Neuronal stem cell (in vitro differentiated cells): ENCODE results near the gene CPNE9.
A peak's percentile ranks its signal among the peaks of the same experiment; 100 is the strongest.

Source experiments
- DNase-seq: peaks from one replicate; pipeline ENCODE4 v3.0.0-alpha.2; 2013; ENCODE audit warnings: low spot score
- H2AFZ ChIP-seq: one replicate; pipeline ENCODE4 v1.6.1; 2013; ENCODE audit warnings: mild to moderate bottlenecking, low read length, inconsistent platforms
- H2AK5ac ChIP-seq: 2 replicates; pipeline ENCODE4 v1.6.1; 2013; ENCODE audit warnings: low read depth, mild to moderate bottlenecking, inconsistent platforms, low read length, moderate library complexity, mixed read lengths
- H2BK120ac ChIP-seq: 2 replicates; pipeline ENCODE4 v1.6.1; 2013; ENCODE audit warnings: low read depth, mild to moderate bottlenecking, inconsistent platforms, low read length, moderate library complexity, mixed read lengths
- H2BK12ac ChIP-seq: one replicate; pipeline ENCODE4 v1.6.1; 2013; ENCODE audit warnings: low read length, inconsistent platforms
- H2BK15ac ChIP-seq: 2 replicates; pipeline ENCODE4 v1.6.1; 2013; ENCODE audit warnings: mild to moderate bottlenecking, low read length, inconsistent platforms, mixed read lengths
- H2BK5ac ChIP-seq: one replicate; pipeline ENCODE4 v1.6.1; 2013; ENCODE audit warnings: inconsistent platforms, mild to moderate bottlenecking, low read length, moderate library complexity
- H3K14ac ChIP-seq: one replicate; pipeline ENCODE4 v1.6.1; 2013; ENCODE audit warnings: low read length, inconsistent platforms
- H3K18ac ChIP-seq: 2 replicates; pipeline ENCODE4 v1.6.1; 2013; ENCODE audit warnings: low read length, inconsistent platforms
- H3K23ac ChIP-seq: 2 replicates; pipeline ENCODE4 v1.6.1; 2013; ENCODE audit warnings: low read depth, mild to moderate bottlenecking, mixed read lengths, low read length, inconsistent platforms; ENCODE audit not compliant: poor library complexity
- H3K27ac ChIP-seq: replicated peaks from 3 replicates; pipeline ENCODE4 v1.5.1; 2013; ENCODE audit warnings: low read length, inconsistent platforms
- H3K27me3 ChIP-seq, 3 experiments: 2 replicates each; pipeline ENCODE4 v1.6.1; 2013; ENCODE audit warnings: low read length in 3 of 3, mild to moderate bottlenecking in 2 of 3, inconsistent platforms in 1 of 3, low read depth in 1 of 3, mixed read lengths in 1 of 3, moderate library complexity in 1 of 3; ENCODE audit not compliant: control insufficient read depth in 3 of 3, insufficient read depth in 3 of 3
- H3K36me3 ChIP-seq, 2 donors: replicated peaks in 1 of 2; 2 replicates each; pipeline ENCODE4 v1.6.1; 2013; ENCODE audit warnings: low read length in 2 of 2; ENCODE audit not compliant: control insufficient read depth in 2 of 2, insufficient read depth in 2 of 2
- H3K4ac ChIP-seq: 2 replicates; pipeline ENCODE4 v1.6.1; 2013; ENCODE audit warnings: inconsistent platforms, mild to moderate bottlenecking, low read length, moderate library complexity
- H3K4me1 ChIP-seq, 2 donors: 1 replicate in 1 of 2; 2 replicates in 1 of 2; pipeline ENCODE4 v1.6.1; 2013; ENCODE audit warnings: low read length in 2 of 2, low read depth in 1 of 2; ENCODE audit not compliant: control insufficient read depth in 2 of 2, insufficient read depth in 1 of 2
- H3K4me2 ChIP-seq: one replicate; pipeline ENCODE4 v1.6.1; 2013; ENCODE audit warnings: mild to moderate bottlenecking, low read length, inconsistent platforms; ENCODE audit not compliant: insufficient read depth, poor library complexity, severe bottlenecking
- H3K4me3 ChIP-seq, 2 donors: 2 replicates each; pipeline ENCODE4 v1.5.1; 2013; ENCODE audit warnings: low read length in 2 of 2, mild to moderate bottlenecking in 2 of 2, inconsistent platforms in 1 of 2, moderate library complexity in 1 of 2
- H3K79me1 ChIP-seq: one replicate; pipeline ENCODE4 v1.6.1; 2013; ENCODE audit warnings: low read depth, mild to moderate bottlenecking, inconsistent platforms, low read length, moderate library complexity
- H3K9ac ChIP-seq: one replicate; pipeline ENCODE4 v1.6.1; 2013; ENCODE audit warnings: mild to moderate bottlenecking, low read depth, low read length, inconsistent platforms; ENCODE audit not compliant: poor library complexity
- H3K9me3 ChIP-seq, 2 donors: replicated peaks in 1 of 2; 2 replicates each; pipeline versions ENCODE3 to v1.6.1; 2013; ENCODE audit warnings: low read length in 2 of 2, mild to moderate bottlenecking in 2 of 2, inconsistent platforms in 1 of 2, low read depth in 1 of 2, mixed read lengths in 1 of 2, moderate library complexity in 1 of 2; ENCODE audit not compliant: control insufficient read depth in 2 of 2, insufficient read depth in 1 of 2
- H4K8ac ChIP-seq: one replicate; pipeline ENCODE4 v1.6.1; 2013; ENCODE audit warnings: low read depth, mild to moderate bottlenecking, inconsistent platforms, low read length, moderate library complexity
- H4K91ac ChIP-seq: one replicate; pipeline ENCODE4 v1.6.1; 2013; ENCODE audit warnings: low read length, low read depth, mild to moderate bottlenecking, inconsistent platforms; ENCODE audit not compliant: poor library complexity
- WGBS, 2 donors: extraction: QIAGEN DNeasy Blood & Tissue Kit; methylation state at CpG; one replicate each; pipeline ENCODE4 v1.1.7; 2013; ENCODE audit warnings: missing lambda C conversion rate in 2 of 2, mixed read lengths in 1 of 2; ENCODE audit not compliant: insufficient read length in 2 of 2, insufficient replicate concordance in 1 of 2; ENCODE audit errors: extremely low coverage in 2 of 2; 5-methylcytosine and 5-hydroxymethylcytosine counted together

CPNE9 gene

DNA sequence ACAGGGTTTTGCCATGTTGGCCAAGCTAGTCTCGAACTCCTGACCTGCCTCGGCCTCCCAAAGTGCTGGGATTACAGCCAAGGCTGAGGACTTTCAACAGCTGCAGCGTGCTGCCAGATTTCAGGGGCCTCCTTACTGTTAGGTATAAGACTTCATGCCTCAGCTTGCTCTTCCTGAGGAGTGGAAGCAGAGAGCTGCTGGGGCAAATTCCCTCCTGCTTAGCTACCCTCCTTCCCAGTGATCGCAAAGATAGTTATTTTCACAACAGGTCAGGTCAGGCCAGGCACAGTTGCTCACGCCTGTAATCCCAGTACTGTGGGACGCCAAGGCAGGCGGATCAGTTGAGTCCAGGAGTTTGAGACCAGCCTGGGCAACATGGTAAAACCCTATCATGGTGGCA, 2.6 kb upstream of the CPNE9 start:
- no peak overlapping the region for H2BK12ac ChIP-seq
- DNase-seq = no peak
- WGBS, 2 donors = no CpG with 5 or more reads among the region's 7 CpGs
- peaks cover 10 to 37% of the 10 kb centered on the region in 2 donors for H3K36me3 ChIP-seq
- H3K4me3 ChIP-seq = no peak overlapping the region
- no peak overlapping the region for H3K4ac ChIP-seq
- no peak overlapping the region for H2AFZ ChIP-seq
- no peak overlapping the region for H4K8ac ChIP-seq
- peaks cover 0 to 20% (median 12%) of the 10 kb centered on the region in 3 experiments for H3K27me3 ChIP-seq
- H3K4me2 ChIP-seq = no peak overlapping the region
- no peaks in the 10 kb centered on the region for H3K79me1 ChIP-seq
- no peak overlapping the region for H3K18ac ChIP-seq
- H2AK5ac ChIP-seq = no peak overlapping the region
- H3K14ac ChIP-seq = no peak overlapping the region
- H3K23ac ChIP-seq = no peak overlapping the region
- no peak overlapping the region for H4K91ac ChIP-seq
- no peak overlapping the region for H2BK120ac ChIP-seq
- no peak overlapping the region for H2BK5ac ChIP-seq
- H3K27ac ChIP-seq = no peak overlapping the region
- peaks cover 5 to 6% of the 10 kb centered on the region in 2 donors for H3K4me1 ChIP-seq
- H3K9me3 ChIP-seq = no peaks in the 10 kb centered on the region
- H2BK15ac ChIP-seq = no peak overlapping the region
- no peak overlapping the region for H3K9ac ChIP-seq

DNA sequence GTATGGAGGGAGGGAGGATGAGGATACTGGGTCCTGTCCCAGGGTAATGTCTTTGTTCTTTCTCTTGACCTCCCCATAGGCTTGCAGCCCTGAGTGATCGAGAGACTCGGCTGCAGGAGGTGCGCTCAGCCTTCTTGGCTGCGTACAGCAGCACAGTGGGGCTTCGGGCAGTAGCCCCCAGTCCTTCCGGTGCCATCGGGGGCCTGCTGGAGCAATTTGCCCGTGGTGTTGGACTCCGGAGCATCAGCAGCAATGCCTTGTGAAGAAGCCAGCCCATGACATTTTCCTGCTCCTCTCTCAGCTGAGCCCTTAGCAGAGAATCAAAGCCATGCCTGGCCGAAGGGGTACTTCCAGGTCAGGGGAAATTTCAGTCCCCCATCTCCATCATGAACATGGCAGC, 1.9 kb upstream of the CPNE9 start:
- H2AK5ac ChIP-seq = no peak overlapping the region
- H2BK12ac ChIP-seq = no peak overlapping the region
- H3K4ac ChIP-seq = no peak overlapping the region
- no peak overlapping the region for H3K27ac ChIP-seq
- peaks cover 0 to 20% (median 12%) of the 10 kb centered on the region in 3 experiments for H3K27me3 ChIP-seq
- no peaks in the 10 kb centered on the region for H3K9me3 ChIP-seq
- no peak overlapping the region for H3K14ac ChIP-seq
- H2AFZ ChIP-seq = no peak overlapping the region
- H2BK5ac ChIP-seq = no peak overlapping the region
- no peaks in the 10 kb centered on the region for H3K79me1 ChIP-seq
- H2BK120ac ChIP-seq = no peak overlapping the region
- no peak overlapping the region for H3K23ac ChIP-seq
- no peak overlapping the region for H3K18ac ChIP-seq
- no CpG with 5 or more reads among the region's 10 CpGs for WGBS, 2 donors
- no peak overlapping the region for H2BK15ac ChIP-seq
- H4K91ac ChIP-seq = no peak overlapping the region
- no peak overlapping the region for H3K4me3 ChIP-seq
- no peak for DNase-seq
- H3K4me1 ChIP-seq = peaks cover 5 to 6% of the 10 kb centered on the region in 2 donors
- no peak overlapping the region for H4K8ac ChIP-seq
- H3K9ac ChIP-seq = no peak overlapping the region
- H3K36me3 ChIP-seq = peaks cover 10 to 37% of the 10 kb centered on the region in 2 donors
- H3K4me2 ChIP-seq = no peak overlapping the region

DNA sequence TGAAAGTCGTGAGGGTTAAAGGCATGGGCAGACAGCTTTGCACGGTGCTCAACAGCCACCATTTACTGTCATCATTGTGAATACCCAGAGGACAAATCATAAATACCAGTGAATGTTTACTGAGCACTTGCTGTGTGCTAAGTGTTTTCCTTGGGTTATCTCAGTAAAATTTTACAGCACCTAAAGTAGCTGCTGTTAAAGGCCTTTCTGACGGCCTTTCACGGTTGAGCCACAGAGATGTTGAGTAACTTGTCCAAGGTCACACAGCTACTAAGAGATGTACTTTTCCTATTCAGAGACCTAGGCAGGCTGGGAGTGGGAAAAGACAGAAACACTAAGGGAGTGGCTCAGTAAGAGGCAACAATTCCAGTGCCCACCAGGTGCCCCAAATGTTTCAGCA, 393 bp upstream of the CPNE9 start:
- H2BK120ac ChIP-seq = no peak overlapping the region
- H2BK12ac ChIP-seq = no peak overlapping the region
- H3K4me1 ChIP-seq = peaks cover 5 to 6% of the 10 kb centered on the region in 2 donors
- H2BK5ac ChIP-seq = no peak overlapping the region
- H3K4me3 ChIP-seq = no peak overlapping the region
- no peak overlapping the region for H3K9ac ChIP-seq
- no peak overlapping the region for H3K18ac ChIP-seq
- no CpG with 5 or more reads among the region's 4 CpGs for WGBS, 2 donors
- no peak overlapping the region for H2AFZ ChIP-seq
- H4K8ac ChIP-seq = no peak overlapping the region
- H4K91ac ChIP-seq = no peak overlapping the region
- H3K4ac ChIP-seq = no peak overlapping the region
- no peak overlapping the region for H2BK15ac ChIP-seq
- H3K9me3 ChIP-seq = no peaks in the 10 kb centered on the region
- no peaks in the 10 kb centered on the region for H3K79me1 ChIP-seq
- no peak overlapping the region for H2AK5ac ChIP-seq
- no peak overlapping the region for H3K23ac ChIP-seq
- peaks cover 6 to 22% of the 10 kb centered on the region in 2 donors for H3K36me3 ChIP-seq
- H3K4me2 ChIP-seq = no peak overlapping the region
- H3K27ac ChIP-seq = no peak overlapping the region
- peaks cover 0 to 20% (median 17%) of the 10 kb centered on the region in 3 experiments for H3K27me3 ChIP-seq
- no peak overlapping the region for H3K14ac ChIP-seq
- no peak for DNase-seq

DNA sequence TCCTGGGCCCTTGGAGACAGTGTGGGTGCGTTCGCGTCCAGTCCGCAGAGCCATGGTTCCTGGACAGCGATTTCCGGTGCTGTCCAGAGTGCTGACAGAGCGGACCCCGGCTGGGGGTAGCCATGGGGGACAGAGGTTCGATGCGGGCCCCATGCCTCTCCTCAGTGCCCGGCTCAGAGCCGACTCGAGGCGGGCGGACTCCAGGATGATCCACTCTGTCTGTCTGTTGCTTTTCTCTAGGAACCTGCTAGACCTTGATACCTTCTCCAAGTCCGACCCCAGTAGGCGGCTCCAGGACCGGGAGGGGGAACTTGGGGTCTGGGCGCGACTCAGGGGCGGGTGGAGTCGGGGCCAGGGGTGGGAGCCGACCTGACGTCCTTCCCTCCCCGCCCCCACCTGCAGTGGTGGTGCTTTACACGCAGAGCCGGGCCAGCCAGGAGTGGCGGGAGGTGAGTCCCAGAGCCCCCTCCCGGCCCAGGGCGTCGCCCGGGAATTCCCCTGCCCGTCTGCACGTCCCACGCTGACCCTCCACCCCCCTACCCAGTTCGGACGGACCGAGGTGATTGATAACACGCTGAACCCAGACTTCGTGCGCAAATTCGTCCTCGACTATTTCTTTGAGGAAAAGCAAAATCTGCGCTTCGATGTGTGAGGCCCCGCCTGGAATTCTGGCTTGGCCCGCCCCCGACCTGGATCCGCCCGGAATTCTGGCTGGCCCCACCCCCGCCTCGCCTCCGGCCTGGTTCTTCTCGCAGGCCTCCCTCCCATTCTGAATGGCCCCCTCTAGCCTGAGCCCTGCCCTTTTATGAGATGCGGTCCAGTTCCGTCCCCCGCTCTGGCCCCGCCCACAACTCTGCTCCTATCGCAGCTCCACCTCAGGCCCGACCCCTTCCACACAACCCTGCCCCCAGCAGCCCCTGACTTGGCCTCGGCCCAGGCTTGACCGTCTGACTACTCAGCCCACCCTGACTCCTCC, 1.0 kb downstream of the CPNE9 start:
- DNase-seq = peak; percentile 63
- Histone ChIP-seq H2BK15ac (no peak overlapping the region), H4K8ac (no peak overlapping the region), H3K18ac (peak overlapping the region; percentile 33), H2BK120ac (no peak overlapping the region), H3K23ac (peak overlapping the region; percentile 66), H3K79me1 (no peaks in the 10 kb centered on the region), H2AFZ (peak overlapping the region; percentile 86), H3K14ac (no peak overlapping the region), H3K36me3 (peaks cover 3 to 15% of the 10 kb centered on the region in 2 donors), H4K91ac (no peak overlapping the region), H3K9ac (peak overlapping the region; percentile 33), H3K4ac (no peak overlapping the region), H3K9me3 (no peaks in the 10 kb centered on the region), H3K27ac (no peak overlapping the region), H3K4me3 (peak overlapping the region; percentile 37 to 73), H3K4me2 (peak overlapping the region; percentile 91), H2AK5ac (no peak overlapping the region), H3K4me1 (peaks cover 2 to 4% of the 10 kb centered on the region in 2 donors), H2BK12ac (no peak overlapping the region), H2BK5ac (no peak overlapping the region), H3K27me3 (peaks cover 0 to 20% (median 17%) of the 10 kb centered on the region in 3 experiments)
- WGBS, 2 donors = no CpG with 5 or more reads among the region's 62 CpGs
